HG03097 (cell line): ENCODE data around the gene CNN2.

Experiments used
- ATAC-seq: cut with Tn5 transposase; IDR thresholded peaks from one replicate; pipeline ENCODE4 v1.9.1; 2021; ENCODE audit not compliant: unreplicated experiment, low FRiP score

The CNN2 gene

GRCh38 chr19:1047696-1048147, 21.3 kb downstream of the CNN2 start:
- ATAC-seq, result no peak

- ATAC-seq, result no peak
Observed at GRCh38 chr19:1049106-1049505, 22.7 kb downstream of the CNN2 start.

GRCh38 chr19:1049800-1050199, 23.4 kb downstream of the CNN2 start:
- ATAC-seq, result no peak

GRCh38 chr19:1050989-1051788, 24.8 kb downstream of the CNN2 start:
- ATAC-seq, result no peak

GRCh38 chr19:1051791-1052190, 25.4 kb downstream of the CNN2 start:
- ATAC-seq, result no peak

GRCh38 chr19:1052349-1052975, 26.1 kb downstream of the CNN2 start:
- no peak for ATAC-seq

GRCh38 chr19:1053176-1054101, 27.0 kb downstream of the CNN2 start:
- no peak for ATAC-seq

- ATAC-seq, result no peak
Observed at GRCh38 chr19:1054102-1055027, 28.0 kb downstream of the CNN2 start.

- no peak for ATAC-seq
Observed at GRCh38 chr19:1055028-1055425, 28.6 kb downstream of the CNN2 start.

- ATAC-seq, result no peak
Observed at GRCh38 chr19:1055886-1056620, 29.6 kb downstream of the CNN2 start.

GRCh38 chr19:1057176-1057855, 30.9 kb downstream of the CNN2 start:
- no peak for ATAC-seq

GRCh38 chr19:1058112-1058511, 31.7 kb downstream of the CNN2 start:
- no peak for ATAC-seq

- no peak for ATAC-seq
Observed at GRCh38 chr19:1060689-1061088, 34.3 kb downstream of the CNN2 start.

GRCh38 chr19:1061987-1062386, 35.6 kb downstream of the CNN2 start:
- no peak for ATAC-seq

- no peak for ATAC-seq
Observed at GRCh38 chr19:1062387-1063029, 36.1 kb downstream of the CNN2 start.

- ATAC-seq, result no peak
Observed at GRCh38 chr19:1063030-1063908, 36.9 kb downstream of the CNN2 start.

- no peak for ATAC-seq
Observed at GRCh38 chr19:1063909-1064660, 37.7 kb downstream of the CNN2 start.
